ENCODE results near the gene SERINC5. TPM values are rescaled to one million over a fixed set of nuclear protein-coding genes. Genes with fewer than 3 reads are reported as not detected.
"Not testable (repeated sequence)": the region's sequence is repeated elsewhere in the genome, so short reads cannot be mapped to it uniquely, and the experiment has no call there.

SERINC5 gene
- total RNA-seq, 2 donors from 2014 or later = 34.4 to 50.4 TPM

DNA sequence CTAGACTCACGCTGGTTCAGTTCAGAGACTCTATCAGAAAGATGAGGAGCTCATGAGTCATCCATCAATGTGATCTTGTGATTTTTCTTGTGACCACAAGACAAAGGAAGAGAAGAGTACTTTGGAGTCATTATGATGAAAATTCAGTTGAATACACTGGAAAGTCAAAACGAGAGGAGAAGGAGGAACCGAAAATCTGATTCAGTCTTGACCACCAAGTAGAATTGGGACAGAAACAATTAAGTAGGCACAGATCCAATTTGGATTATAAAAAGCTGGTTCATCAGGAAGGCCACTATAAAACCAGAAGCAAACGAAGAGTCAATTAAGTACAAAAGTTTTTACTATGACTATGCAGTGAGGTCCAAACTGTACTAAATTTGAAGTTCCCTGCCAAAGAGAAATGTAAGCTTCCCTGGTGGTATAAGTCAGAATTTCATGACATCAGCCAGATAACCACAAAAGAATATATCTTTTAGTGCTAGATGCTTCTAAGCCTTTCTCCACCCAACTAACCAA lies 129.8 kb downstream of the SERINC5 start:
- Mint-ChIP-seq H3K9me3 (peaks cover 6 to 7% of the 10 kb centered on the region in 2 donors), H3K27ac (peak overlapping the region; percentile 51 to 67), H3K36me3 (peaks cover 9 to 18% of the 10 kb centered on the region in 2 donors)
- DNase-seq (ENCODE audit: low spot score in 2 of 2) (peak in 1 of 2 donors; percentile 24), ATAC-seq (peak; percentile 85 to 93)

DNA sequence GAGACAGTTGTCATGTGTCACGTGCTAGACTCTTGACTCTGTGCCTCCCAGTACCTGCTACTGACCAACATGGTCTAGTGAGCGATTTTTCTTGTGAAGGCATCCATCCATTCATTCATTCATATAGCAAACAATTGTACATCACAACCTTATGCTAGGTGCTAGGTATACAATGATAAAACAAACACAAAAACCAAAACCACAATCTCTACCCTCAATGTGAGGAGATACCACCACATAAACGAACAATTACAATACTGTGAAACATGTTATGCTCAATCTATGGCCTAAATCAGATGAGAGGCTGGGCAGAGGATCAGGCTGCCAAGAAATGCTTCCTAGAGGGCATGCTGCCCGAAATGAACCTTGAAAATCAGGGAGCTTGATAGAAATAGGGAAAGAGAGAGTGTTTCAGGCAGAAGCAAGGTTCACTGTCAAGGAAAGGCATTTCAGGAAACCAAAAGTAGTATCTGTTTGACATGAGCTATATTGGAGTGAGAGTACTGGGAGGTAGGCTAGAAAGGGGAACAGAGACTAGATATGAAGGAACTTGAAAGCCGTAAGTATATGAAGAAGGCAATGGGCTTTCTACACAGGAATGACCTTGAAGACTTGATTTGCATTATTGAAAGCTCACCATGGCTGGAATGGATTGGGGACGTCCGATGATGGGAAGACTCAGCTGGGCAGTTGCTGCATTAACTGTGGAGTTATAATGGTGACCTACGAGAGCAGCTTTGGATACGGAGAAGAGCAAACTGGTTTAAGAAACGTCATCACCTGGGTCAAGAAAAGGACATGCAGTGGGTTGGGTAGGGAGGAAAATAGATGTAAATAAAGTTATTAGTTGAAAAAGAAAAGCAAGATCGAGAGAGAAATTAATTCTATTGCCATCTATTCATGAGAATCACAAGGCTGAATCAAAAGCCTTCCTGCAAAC lies 130.6 kb downstream of the SERINC5 start:
- peak overlapping the region; percentile 51 to 67 for H3K27ac Mint-ChIP-seq
- H3K9me3 Mint-ChIP-seq = peaks cover 0 to under 1% of the 10 kb centered on the region in 2 donors
- H3K36me3 Mint-ChIP-seq = peaks cover 8 to 10% of the 10 kb centered on the region in 2 donors

GRCh38 chr5:80124121-80124918 lies 131.5 kb downstream of the SERINC5 start:
- ATAC-seq = no peak
- Mint-ChIP-seq H3K27ac (no peak overlapping the region), H3K36me3 (peaks cover 8 to 9% of the 10 kb centered on the region in 2 donors), H3K9me3 (no peaks in the 10 kb centered on the region)
- no peak for DNase-seq (ENCODE audit: low spot score in 2 of 2)

More for the DNA sequence above, 130.6 kb downstream of the SERINC5 start:
- DNase-seq (ENCODE audit: low spot score in 2 of 2) = no peak
- peak in 1 of 2 donors; percentile 34 for ATAC-seq

GRCh38 chr5:80122579-80122978 lies 133.3 kb downstream of the SERINC5 start:
- H3K9me3 Mint-ChIP-seq = peaks cover 0 to 4% of the 10 kb centered on the region in 2 donors
- DNase-seq (ENCODE audit: low spot score in 2 of 2) (no peak), ATAC-seq (no peak)
- no peak overlapping the region for H3K27ac Mint-ChIP-seq
- peaks cover 0 to 8% of the 10 kb centered on the region in 2 donors for H3K36me3 Mint-ChIP-seq

DNA sequence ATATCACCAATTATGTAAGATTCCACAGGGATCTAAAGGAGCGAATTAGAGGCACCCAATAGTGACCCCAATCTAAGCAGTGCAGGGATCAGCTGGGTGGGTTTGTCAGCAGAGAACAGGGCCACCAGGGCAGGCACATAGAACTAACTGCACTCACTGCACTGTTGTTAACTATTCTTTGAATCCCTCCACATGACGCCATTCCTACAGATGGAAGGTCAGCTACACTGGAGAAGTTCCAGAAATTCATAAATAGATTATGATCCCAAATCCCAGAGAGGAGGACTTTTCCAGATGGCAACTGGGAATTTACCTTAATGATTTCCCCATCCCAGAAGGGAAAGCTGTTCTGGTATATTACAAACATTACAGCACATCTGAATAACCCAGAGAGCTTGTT lies 136.5 kb downstream of the SERINC5 start:
- no peak overlapping the region for H3K27ac Mint-ChIP-seq
- peaks cover 3 to 8% of the 10 kb centered on the region in 2 donors for H3K36me3 Mint-ChIP-seq
- DNase-seq (ENCODE audit: low spot score in 2 of 2) (no peak), ATAC-seq (no peak)
- peaks cover 0 to 10% of the 10 kb centered on the region in 2 donors for H3K9me3 Mint-ChIP-seq

DNA sequence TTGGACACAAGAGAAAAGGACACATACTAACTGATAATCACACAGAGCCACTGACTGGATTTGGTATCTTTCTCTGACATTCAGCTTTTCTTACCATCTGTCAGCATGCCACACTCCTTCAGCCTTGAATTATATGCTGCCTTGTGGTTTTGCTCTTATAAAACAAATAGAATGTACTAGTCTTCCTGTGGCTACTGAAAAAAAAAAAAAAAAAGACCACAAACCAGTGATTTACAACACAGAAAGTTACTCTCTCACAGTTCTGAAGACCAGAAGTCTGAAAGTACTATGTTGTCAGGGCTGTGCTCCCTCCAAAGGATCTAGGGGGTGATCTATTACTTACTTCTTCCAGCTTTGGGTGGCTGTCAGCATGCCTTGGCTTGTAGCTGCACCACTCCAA lies 138.4 kb downstream of the SERINC5 start:
- Mint-ChIP-seq H3K36me3 (peaks cover 11 to 22% of the 10 kb centered on the region in 2 donors), H3K9me3 (peaks cover 3 to 16% of the 10 kb centered on the region in 2 donors), H3K27ac (no peak overlapping the region)
- ATAC-seq (peak; percentile 43 to 56), DNase-seq (ENCODE audit: low spot score in 2 of 2) (no peak)

DNA sequence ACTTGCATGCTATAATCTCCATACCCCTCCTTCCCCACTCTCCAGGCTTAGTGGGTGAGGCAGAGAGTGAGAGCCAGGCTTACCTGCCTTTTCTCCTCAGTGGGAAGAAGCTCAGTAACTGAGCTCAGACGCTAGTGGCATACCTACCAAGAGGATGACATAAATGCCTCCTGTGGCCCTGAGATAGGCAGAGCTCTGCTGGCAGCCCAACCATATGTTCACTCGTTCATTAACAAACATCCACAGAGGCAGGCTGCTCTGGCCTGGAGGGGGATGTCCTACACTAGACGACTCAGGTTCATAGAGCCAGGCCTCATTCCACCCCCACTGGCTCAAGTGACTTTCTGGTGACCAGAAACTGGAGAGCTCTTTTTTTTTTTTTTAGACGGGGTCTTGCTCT lies 139.4 kb downstream of the SERINC5 start:
- DNase-seq (ENCODE audit: low spot score in 2 of 2) = no peak
- ATAC-seq = no peak
- peaks cover 11 to 22% of the 10 kb centered on the region in 2 donors for H3K36me3 Mint-ChIP-seq
- H3K27ac Mint-ChIP-seq = peak overlapping the region in 1 of 2 donors; percentile 57
- H3K9me3 Mint-ChIP-seq = peaks cover 3 to 16% of the 10 kb centered on the region in 2 donors

- DNase-seq (ENCODE audit: low spot score in 2 of 2) (no peak), ATAC-seq (no peak)
- peaks cover 3 to 16% of the 10 kb centered on the region in 2 donors for H3K9me3 Mint-ChIP-seq
- H3K27ac Mint-ChIP-seq = peak overlapping the region in 1 of 2 donors; percentile 57
- H3K36me3 Mint-ChIP-seq = peaks cover 11 to 22% of the 10 kb centered on the region in 2 donors
These were observed 139.8 kb downstream of the SERINC5 start for GRCh38 chr5:80116000-80116399.

- peaks cover 11 to 22% of the 10 kb centered on the region in 2 donors for H3K36me3 Mint-ChIP-seq
- H3K27ac Mint-ChIP-seq = peak overlapping the region in 1 of 2 donors; percentile 36
- ATAC-seq = no peak
- H3K9me3 Mint-ChIP-seq = peaks cover 3 to 16% of the 10 kb centered on the region in 2 donors
- DNase-seq (ENCODE audit: low spot score in 2 of 2) = no peak
These were observed 141.0 kb downstream of the SERINC5 start for GRCh38 chr5:80114860-80115259.

DNA sequence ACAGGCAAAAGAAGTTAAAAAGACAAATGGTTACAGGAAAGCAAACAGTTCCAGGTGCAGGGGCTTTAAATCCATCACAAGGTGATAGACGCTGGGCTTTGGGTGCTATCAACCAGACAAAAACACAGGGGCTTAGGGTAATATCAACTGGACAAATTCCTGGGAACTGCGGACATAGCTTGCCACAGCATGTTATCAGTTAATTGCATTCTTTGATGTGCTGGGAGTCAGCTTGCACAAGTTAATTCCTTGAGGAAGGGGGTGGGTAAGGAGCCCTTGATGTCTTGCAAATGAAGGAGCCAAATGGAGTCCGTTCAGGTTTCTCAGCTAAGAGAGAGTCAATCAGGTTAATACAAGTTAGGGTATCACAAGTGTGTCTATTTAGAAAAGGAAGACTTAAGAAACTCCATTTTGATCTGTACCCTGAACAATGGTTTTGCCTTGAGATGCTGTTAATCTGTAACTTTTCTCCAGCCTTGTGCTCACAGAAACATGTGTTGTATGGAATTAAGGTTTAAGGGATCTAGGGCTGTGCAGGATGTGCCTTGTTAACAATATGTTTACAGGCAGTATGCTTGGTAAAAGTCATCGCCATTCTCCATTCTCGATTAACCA lies 144.4 kb downstream of the SERINC5 start:
- not testable (repeated sequence) for DNase-seq (ENCODE audit: low spot score in 2 of 2); H3K27ac Mint-ChIP-seq; ATAC-seq
- Mint-ChIP-seq H3K9me3 (peaks cover 3 to 20% of the 10 kb centered on the region in 2 donors), H3K36me3 (peaks cover 11 to 28% of the 10 kb centered on the region in 2 donors)

GRCh38 chr5:80109646-80110478 lies 146.0 kb downstream of the SERINC5 start:
- ATAC-seq = no peak
- Mint-ChIP-seq H3K9me3 (peaks cover 7 to 24% of the 10 kb centered on the region in 2 donors), H3K27ac (no peak overlapping the region), H3K36me3 (peaks cover 16 to 32% of the 10 kb centered on the region in 2 donors)
- DNase-seq (ENCODE audit: low spot score in 2 of 2) = no peak

DNA sequence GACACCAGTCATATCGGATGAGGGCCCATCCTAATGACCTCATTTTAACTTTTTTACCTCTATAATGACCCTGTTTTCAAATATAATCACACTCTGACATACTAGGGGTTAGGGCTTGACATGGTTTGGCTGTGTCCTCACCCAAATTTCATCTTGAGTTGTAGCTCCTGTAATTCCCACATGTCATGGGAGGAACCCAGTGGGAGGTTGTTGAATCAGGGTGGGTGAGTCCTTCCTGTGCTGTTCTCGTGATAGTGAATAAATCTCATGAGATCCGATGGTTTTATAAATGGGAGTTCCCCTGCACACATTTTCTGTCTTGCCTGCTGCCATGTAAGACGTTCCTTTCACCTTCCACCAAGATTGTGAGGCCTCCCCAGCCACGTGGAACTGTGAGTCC lies 148.9 kb downstream of the SERINC5 start:
- H3K27ac Mint-ChIP-seq = no peak overlapping the region
- DNase-seq (ENCODE audit: low spot score in 2 of 2) (no peak), ATAC-seq (no peak)
- H3K36me3 Mint-ChIP-seq = peaks cover 5 to 14% of the 10 kb centered on the region in 2 donors
- H3K9me3 Mint-ChIP-seq = peaks cover 4 to 15% of the 10 kb centered on the region in 2 donors

- peaks cover 4 to 15% of the 10 kb centered on the region in 2 donors for H3K9me3 Mint-ChIP-seq
- ATAC-seq = no peak
- peak overlapping the region in 1 of 2 donors; percentile 60 for H3K27ac Mint-ChIP-seq
- H3K36me3 Mint-ChIP-seq = peaks cover 5 to 14% of the 10 kb centered on the region in 2 donors
- DNase-seq (ENCODE audit: low spot score in 2 of 2) = no peak
These were observed 150.0 kb downstream of the SERINC5 start for GRCh38 chr5:80105698-80106439.

DNA sequence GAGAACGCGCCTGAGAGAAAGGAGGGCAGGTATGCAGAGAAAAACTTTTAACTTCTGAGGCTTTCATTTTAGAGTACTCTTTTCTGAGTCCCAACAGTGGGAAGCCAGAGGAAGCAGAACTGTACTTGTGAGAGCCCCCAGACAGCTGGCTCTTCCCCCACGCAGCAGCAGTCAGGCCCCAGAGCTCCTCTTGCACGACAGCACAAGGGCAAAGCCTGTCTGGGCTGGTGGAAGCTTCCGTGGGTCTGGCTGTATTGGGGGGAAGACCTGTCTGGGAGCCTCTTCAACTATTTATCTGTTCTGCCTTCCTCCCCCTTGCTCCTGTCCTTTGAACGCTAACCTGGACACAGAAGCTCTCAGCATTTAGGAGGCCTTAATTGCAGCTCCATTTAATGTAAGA lies 152.5 kb downstream of the SERINC5 start:
- Mint-ChIP-seq H3K9me3 (peaks cover 4 to 15% of the 10 kb centered on the region in 2 donors), H3K27ac (no peak overlapping the region), H3K36me3 (peaks cover 5 to 14% of the 10 kb centered on the region in 2 donors)
- DNase-seq (ENCODE audit: low spot score in 2 of 2) = no peak
- ATAC-seq = no peak

DNA sequence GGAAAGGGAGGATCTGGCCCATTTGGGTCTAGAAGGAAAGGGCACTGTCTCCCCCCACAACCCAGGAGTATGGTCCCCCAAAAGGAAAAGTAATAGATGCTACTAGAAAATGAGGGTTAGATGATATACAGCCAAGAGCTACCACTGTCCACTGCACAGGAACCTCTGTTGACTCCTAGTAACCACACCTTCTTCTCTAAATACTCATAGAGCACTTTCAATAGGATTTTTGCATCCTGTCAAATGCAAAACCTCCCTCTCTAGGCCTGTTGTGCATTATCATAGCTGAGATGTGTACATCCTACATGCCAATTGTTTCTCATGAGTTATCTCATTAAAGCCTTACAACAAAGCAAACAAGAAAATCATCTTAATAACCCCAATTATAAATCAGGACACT lies 153.9 kb downstream of the SERINC5 start:
- Mint-ChIP-seq H3K9me3 (peaks cover 4 to 11% of the 10 kb centered on the region in 2 donors), H3K27ac (peak overlapping the region in 1 of 2 donors; percentile 59), H3K36me3 (peaks cover 5 to 11% of the 10 kb centered on the region in 2 donors)
- ATAC-seq = peak; percentile 68 to 74
- no peak for DNase-seq (ENCODE audit: low spot score in 2 of 2)
